ENCODE measurements around the gene TACC2. TPM values are rescaled to one million over a fixed set of nuclear protein-coding genes. Genes with fewer than 3 reads are reported as not detected.

TACC2 gene
- total RNA-seq, 2 experiments from 2014 or later, result not detected

- Histone ChIP-seq H3K9me3 (ENCODE audit: low read length) (no peaks in the 10 kb centered on the region), H3K4me1 (ENCODE audit: insufficient read depth, low read length, poor library complexity, severe bottlenecking) (no peaks in the 10 kb centered on the region), H3K9me2 (ENCODE audit: insufficient read depth, low read length) (no peaks in the 10 kb centered on the region), H2AFZ (ENCODE audit: low read length) (no peak overlapping the region), H3K27ac (ENCODE audit: low read depth, low read length, poor library complexity, severe bottlenecking) (no peak overlapping the region), H3K36me3 (ENCODE audit: insufficient read depth, low read length) (no peaks in the 10 kb centered on the region), H3K4me2 (ENCODE audit: low read length) (no peak overlapping the region), H3K79me2 (ENCODE audit: insufficient read depth, low read depth, low read length) (no peaks in the 10 kb centered on the region), H4K20me1 (ENCODE audit: insufficient read depth, low read length) (no peaks in the 10 kb centered on the region), H3K4me3 (ENCODE audit: low read depth, low read length, poor library complexity, severe bottlenecking) (no peak overlapping the region)
- no peak for DNase-seq (ENCODE audit: low spot score)
- TF ChIP-seq, protein P1, sequence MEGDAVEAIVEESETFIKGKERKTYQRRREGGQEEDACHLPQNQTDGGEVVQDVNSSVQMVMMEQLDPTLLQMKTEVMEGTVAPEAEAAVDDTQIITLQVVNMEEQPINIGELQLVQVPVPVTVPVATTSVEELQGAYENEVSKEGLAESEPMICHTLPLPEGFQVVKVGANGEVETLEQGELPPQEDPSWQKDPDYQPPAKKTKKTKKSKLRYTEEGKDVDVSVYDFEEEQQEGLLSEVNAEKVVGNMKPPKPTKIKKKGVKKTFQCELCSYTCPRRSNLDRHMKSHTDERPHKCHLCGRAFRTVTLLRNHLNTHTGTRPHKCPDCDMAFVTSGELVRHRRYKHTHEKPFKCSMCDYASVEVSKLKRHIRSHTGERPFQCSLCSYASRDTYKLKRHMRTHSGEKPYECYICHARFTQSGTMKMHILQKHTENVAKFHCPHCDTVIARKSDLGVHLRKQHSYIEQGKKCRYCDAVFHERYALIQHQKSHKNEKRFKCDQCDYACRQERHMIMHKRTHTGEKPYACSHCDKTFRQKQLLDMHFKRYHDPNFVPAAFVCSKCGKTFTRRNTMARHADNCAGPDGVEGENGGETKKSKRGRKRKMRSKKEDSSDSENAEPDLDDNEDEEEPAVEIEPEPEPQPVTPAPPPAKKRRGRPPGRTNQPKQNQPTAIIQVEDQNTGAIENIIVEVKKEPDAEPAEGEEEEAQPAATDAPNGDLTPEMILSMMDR (conservative IDR thresholded peaks at IDR 0.05; ENCODE audit: low read length), result no peak
- TF ChIP-seq EZH2phosphoT487 (IDR thresholded peaks at IDR 0.05; ENCODE audit: borderline replicate concordance, low read depth, low read length), result no peak
- BruUV-seq (replicated peaks), result no TSS peak
- CTCF ChIA-PET (ENCODE audit: unreplicated experiment), result no interaction called here
- POLR2A ChIA-PET, result interaction anchor here (0.6 kb wide), 1 partner anchor 202 kb away, joined by 8 read pairs; no protein-coding TSS in a partner anchor
- intact Hi-C loops (cut with micrococcal nuclease; ENCODE audit: unreplicated experiment), result no loop called here
These were observed 152.1 kb downstream of the TACC2 start for GRCh38 chr10:122140941-122141623.

DNA sequence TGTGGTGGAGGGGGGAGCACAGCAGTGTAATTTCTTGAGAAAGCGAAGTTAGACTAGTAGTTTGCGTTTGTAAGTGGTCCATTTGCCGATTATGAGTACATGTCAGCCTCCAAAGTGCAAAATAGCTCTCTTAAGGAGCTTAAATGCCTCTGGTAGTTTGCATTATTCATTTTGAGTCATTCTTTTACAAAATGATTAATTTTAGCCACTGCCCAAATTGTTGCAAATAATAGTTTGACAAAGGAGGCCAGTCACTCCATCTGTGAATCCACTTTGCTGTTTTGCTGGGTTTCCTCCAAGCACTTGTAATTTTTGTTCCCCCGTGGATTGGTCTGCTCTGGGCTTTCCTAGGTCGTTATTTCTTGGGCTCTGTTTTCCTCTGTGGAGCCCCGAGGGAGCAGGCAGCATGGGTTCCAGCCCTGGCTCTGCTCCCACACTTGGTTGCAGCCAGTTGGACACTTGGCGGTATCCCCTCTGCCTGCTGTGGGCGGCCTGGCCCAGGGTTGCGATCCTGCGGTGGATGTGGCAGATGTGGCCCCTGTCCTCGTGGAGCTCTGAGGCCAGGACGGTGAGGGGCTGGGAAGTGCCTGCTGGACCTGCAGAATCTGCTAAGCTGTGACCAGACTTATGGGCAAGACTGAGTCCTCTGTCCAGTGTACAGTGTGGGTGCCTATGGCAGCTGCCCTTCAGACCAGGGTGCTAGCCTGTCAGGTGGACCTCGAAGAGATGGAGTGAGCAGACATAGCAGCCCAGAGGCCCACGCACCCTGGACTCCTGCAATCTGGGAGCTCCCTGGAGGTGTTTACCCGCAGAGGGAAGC, 153.1 kb downstream of the TACC2 start:
- Histone ChIP-seq H2AFZ (ENCODE audit: low read length) (no peak overlapping the region), H4K20me1 (ENCODE audit: insufficient read depth, low read length) (no peaks in the 10 kb centered on the region), H3K4me3 (ENCODE audit: low read depth, low read length, poor library complexity, severe bottlenecking) (no peak overlapping the region), H3K27ac (ENCODE audit: low read depth, low read length, poor library complexity, severe bottlenecking) (no peak overlapping the region), H3K4me2 (ENCODE audit: low read length) (no peak overlapping the region), H3K36me3 (ENCODE audit: insufficient read depth, low read length) (no peaks in the 10 kb centered on the region), H3K9me2 (ENCODE audit: insufficient read depth, low read length) (no peaks in the 10 kb centered on the region), H3K79me2 (ENCODE audit: insufficient read depth, low read depth, low read length) (no peaks in the 10 kb centered on the region), H3K9me3 (ENCODE audit: low read length) (no peaks in the 10 kb centered on the region), H3K4me1 (ENCODE audit: insufficient read depth, low read length, poor library complexity, severe bottlenecking) (no peaks in the 10 kb centered on the region)
- no TSS peak for BruUV-seq (replicated peaks)
- intact Hi-C loops (cut with micrococcal nuclease; ENCODE audit: unreplicated experiment), result no loop called here
- POLR2A ChIA-PET, result interaction anchor here (0.6 kb wide), 1 partner anchor 203 kb away, joined by 8 read pairs; no protein-coding TSS in a partner anchor
- DNase-seq (ENCODE audit: low spot score), result no peak
- CTCF ChIA-PET (ENCODE audit: unreplicated experiment), result no interaction called here
- TF ChIP-seq, protein P1 (conservative IDR thresholded peaks at IDR 0.05; ENCODE audit: low read length), result no peak
- TF ChIP-seq EZH2phosphoT487 (IDR thresholded peaks at IDR 0.05; ENCODE audit: borderline replicate concordance, low read depth, low read length), result no peak

Data from OCI-LY7 (cell line).